A549 (cell line): ENCODE measurements around the gene HOXC6.

ENCODE experiments used
- CEBPB ChIP-seq, 2 experiments: fragments of >200 bp in 1 of 2; sonication (Bioruptor Twin) in 1 of 2; formaldehyde crosslinking in 1 of 2; IDR thresholded peaks; 2 replicates each; pipeline ENCODE4 v1.6.1; 2012 to 2016
- CTCF ChIP-seq: fragments of >200 bp; sonication (Bioruptor Twin); formaldehyde crosslinking; IDR thresholded peaks from 3 replicates; pipeline ENCODE4 v1.5.1; 2016
- ELK1 ChIP-seq: fragments of 150-350 bp; IDR thresholded peaks from 2 replicates; pipeline ENCODE4 v1.6.1; 2014; ENCODE audit warnings: low read depth, mild to moderate bottlenecking, low read length
- EP300 ChIP-seq, 2 experiments: fragments of >200 bp; sonication (Bioruptor Twin); formaldehyde crosslinking; IDR thresholded peaks; 2 replicates in 1 of 2; 3 replicates in 1 of 2; pipeline ENCODE4 v1.6.1; 2016 to 2017
- MAX ChIP-seq: IDR thresholded peaks from 2 replicates; pipeline ENCODE4 v1.6.1; 2012
- POLR2A ChIP-seq: IDR thresholded peaks from 2 replicates; pipeline ENCODE4 v1.6.1; 2012; ENCODE audit warnings: mild to moderate bottlenecking, low read length
- POLR2AphosphoS2 ChIP-seq: conservative IDR thresholded peaks from 2 replicates; pipeline ENCODE4 v1.6.1; 2012; ENCODE audit warnings: low read length, improper control_type of control experiment, inconsistent platforms

- TF ChIP-seq CTCF (no peak), EP300 (IDR thresholded peaks at IDR 0.05) (no peak), ELK1 (no peak), POLR2AphosphoS2 (no peak), CEBPB (IDR thresholded peaks at IDR 0.05) (no peak), POLR2A (no peak), MAX (no peak)
These were observed 2.2 kb downstream of the HOXC6 start for GRCh38 chr12:54030442-54030801.
